BJ (cell line): ENCODE results near the gene COL9A3. TPM values are rescaled to one million over a fixed set of nuclear protein-coding genes. Genes with fewer than 3 reads are reported as not detected.
"Not testable (repeated sequence)": the region's sequence is repeated elsewhere in the genome, so short reads cannot be mapped to it uniquely, and the experiment has no call there.

ENCODE experiments used
- CTCF ChIA-PET: fragments of 350-600 bp; formaldehyde crosslinking; extraction: SDS; loops from one replicate; lab custom pipeline; 2021; ENCODE audit warnings: antibody characterized with exemption, inconsistent platforms; lab: Yijun Ruan, JAX
- POLR2A ChIA-PET: fragments of 300-600 bp; sonication (Branson Sonifier 250); formaldehyde crosslinking; extraction: SDS; loops from one replicate; lab custom pipeline; 2021; ENCODE audit warnings: antibody characterized with exemption; lab: Charles Lee
- DNase-seq: peaks from one replicate; pipeline ENCODE4 v3.0.0-alpha.2; 2011; ENCODE audit warnings: low read depth
- H3K27me3 ChIP-seq: 2 replicates; pipeline ENCODE4 v1.6.0; 2011; ENCODE audit warnings: low read length; ENCODE audit not compliant: control insufficient read depth, insufficient read depth
- H3K36me3 ChIP-seq: 2 replicates; pipeline ENCODE4 v1.5.1; 2011; ENCODE audit warnings: low read length; ENCODE audit not compliant: control insufficient read depth, insufficient read depth
- H3K4me3 ChIP-seq: 2 replicates; pipeline ENCODE4 v1.5.1; 2011; ENCODE audit warnings: low read depth, mild to moderate bottlenecking, control low read depth, low read length
- polyA plus RNA-seq: library from polyadenylated mRNA; depleted of rRNA; stranded (reverse); fragments of >200 nt; gene quantifications from 2 replicates; pipeline ENCODE4 v1.2.3, GENCODE V29; 2011
- TF ChIP-seq, protein P1 (sequence below): IDR thresholded peaks from 2 replicates; pipeline ENCODE4 v1.5.1; 2011; ENCODE audit warnings: low read depth, mild to moderate bottlenecking, control low read depth, inconsistent platforms, low read length, moderate library complexity; ENCODE audit not compliant: insufficient read depth

The COL9A3 gene
- polyA plus RNA-seq, 1 experiment, result 0.21 TPM

GRCh38 chr20:62852196-62852595 lies 35.3 kb downstream of the COL9A3 start:
- TF ChIP-seq, protein P1, sequence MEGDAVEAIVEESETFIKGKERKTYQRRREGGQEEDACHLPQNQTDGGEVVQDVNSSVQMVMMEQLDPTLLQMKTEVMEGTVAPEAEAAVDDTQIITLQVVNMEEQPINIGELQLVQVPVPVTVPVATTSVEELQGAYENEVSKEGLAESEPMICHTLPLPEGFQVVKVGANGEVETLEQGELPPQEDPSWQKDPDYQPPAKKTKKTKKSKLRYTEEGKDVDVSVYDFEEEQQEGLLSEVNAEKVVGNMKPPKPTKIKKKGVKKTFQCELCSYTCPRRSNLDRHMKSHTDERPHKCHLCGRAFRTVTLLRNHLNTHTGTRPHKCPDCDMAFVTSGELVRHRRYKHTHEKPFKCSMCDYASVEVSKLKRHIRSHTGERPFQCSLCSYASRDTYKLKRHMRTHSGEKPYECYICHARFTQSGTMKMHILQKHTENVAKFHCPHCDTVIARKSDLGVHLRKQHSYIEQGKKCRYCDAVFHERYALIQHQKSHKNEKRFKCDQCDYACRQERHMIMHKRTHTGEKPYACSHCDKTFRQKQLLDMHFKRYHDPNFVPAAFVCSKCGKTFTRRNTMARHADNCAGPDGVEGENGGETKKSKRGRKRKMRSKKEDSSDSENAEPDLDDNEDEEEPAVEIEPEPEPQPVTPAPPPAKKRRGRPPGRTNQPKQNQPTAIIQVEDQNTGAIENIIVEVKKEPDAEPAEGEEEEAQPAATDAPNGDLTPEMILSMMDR, result no peak
- POLR2A ChIA-PET, result no interaction called here
- CTCF ChIA-PET, result no interaction called here
- no peak for DNase-seq
- Histone ChIP-seq H3K36me3 (peaks cover 9% of the 10 kb centered on the region), H3K27me3 (no peaks in the 10 kb centered on the region), H3K4me3 (no peak overlapping the region)

- peaks cover 11% of the 10 kb centered on the region for H3K36me3 ChIP-seq
- ChIA-PET CTCF (no interaction called here), POLR2A (no interaction called here)
- H3K27me3 ChIP-seq, result no peaks in the 10 kb centered on the region
- no peak for DNase-seq
- TF ChIP-seq, protein P1, result no peak
- H3K4me3 ChIP-seq, result no peak overlapping the region
Measured at GRCh38 chr20:62852841-62853240, 36.0 kb downstream of the COL9A3 start.

DNA sequence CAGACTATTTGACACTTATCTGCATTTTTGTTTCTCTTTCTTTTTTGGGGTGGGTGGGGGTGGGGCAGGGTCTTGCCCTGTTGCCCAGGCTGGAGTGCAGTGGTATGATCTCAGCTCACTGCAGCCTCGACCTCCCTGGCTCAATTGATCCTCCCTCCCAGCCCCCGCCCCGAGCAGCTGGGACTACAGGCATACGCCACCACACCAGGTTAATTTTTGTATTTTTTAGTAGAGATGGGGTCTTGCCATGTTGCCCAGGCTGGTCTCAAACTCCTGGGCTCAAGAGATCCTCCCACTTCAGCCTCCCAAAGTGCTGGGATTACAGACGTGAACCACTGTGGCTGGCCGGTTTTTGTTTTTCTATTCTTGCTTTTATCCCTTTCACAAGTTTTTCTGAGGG lies 36.5 kb downstream of the COL9A3 start:
- DNase-seq, H3K27me3 ChIP-seq, POLR2A ChIA-PET, H3K4me3 ChIP-seq: not testable (repeated sequence)
- CTCF ChIA-PET, result interaction anchor here (2.0 kb wide), 1 partner anchor 45 kb away, joined by 4 read pairs; no protein-coding TSS in a partner anchor
- peaks cover 13% of the 10 kb centered on the region for H3K36me3 ChIP-seq

GRCh38 chr20:62854121-62854520 lies 37.3 kb downstream of the COL9A3 start:
- CTCF ChIA-PET, result interaction anchor here (1.1 to 2.0 kb wide), 2 partner anchors 9 to 45 kb away, joined by 3 to 4 read pairs; no protein-coding TSS in a partner anchor
- DNase-seq, result no peak
- Histone ChIP-seq H3K4me3 (no peak overlapping the region), H3K36me3 (peaks cover 13% of the 10 kb centered on the region), H3K27me3 (no peaks in the 10 kb centered on the region)
- POLR2A ChIA-PET, result no interaction called here
- TF ChIP-seq, protein P1, result no peak

GRCh38 chr20:62855120-62855519 lies 38.3 kb downstream of the COL9A3 start:
- DNase-seq, result no peak
- POLR2A ChIA-PET, result no interaction called here
- CTCF ChIA-PET, result interaction anchor here (0.6 to 2.0 kb wide), 4 partner anchors 10 to 64 kb away, joined by 3 to 5 read pairs (median 4); no protein-coding TSS in a partner anchor
- TF ChIP-seq, protein P1, result no peak
- H3K4me3 ChIP-seq, result no peak overlapping the region
- peaks cover 13% of the 10 kb centered on the region for H3K36me3 ChIP-seq
- no peaks in the 10 kb centered on the region for H3K27me3 ChIP-seq
